GM12872 (cell line): ENCODE measurements around the gene TOM1.

ENCODE experiments used
- CTCF ChIP-seq: IDR thresholded peaks from 3 replicates; pipeline ENCODE4 v1.5.1; 2011; ENCODE audit warnings: low read depth, mild to moderate bottlenecking, low read length, moderate library complexity; ENCODE audit not compliant: insufficient read depth

The TOM1 gene

DNA sequence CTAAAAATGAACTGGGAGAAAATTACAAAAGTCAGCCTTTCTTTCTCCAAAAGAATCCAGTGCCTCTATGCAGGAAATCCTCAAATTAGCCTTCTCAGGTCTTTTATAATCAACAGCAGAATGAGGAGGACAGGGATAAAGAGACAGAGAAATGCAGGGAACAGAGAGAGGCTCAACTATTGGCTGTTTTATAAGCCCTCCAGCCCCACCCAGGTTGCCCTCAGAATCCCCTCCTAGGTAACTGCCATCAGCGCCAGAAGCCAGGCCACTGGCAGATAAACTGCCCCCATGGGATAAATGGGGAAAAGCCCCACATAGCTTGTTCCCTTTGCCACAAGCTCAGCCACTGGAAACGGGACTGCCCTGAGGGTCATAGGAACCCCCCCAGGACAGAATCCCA lies 70.3 kb downstream of the TOM1 start:
- TF ChIP-seq CTCF = no peak

- TF ChIP-seq CTCF = no peak
Observed at GRCh38 chr22:35373781-35374180, 74.1 kb downstream of the TOM1 start.

- no peak for TF ChIP-seq CTCF
Observed at GRCh38 chr22:35375031-35375430, 75.3 kb downstream of the TOM1 start.

DNA sequence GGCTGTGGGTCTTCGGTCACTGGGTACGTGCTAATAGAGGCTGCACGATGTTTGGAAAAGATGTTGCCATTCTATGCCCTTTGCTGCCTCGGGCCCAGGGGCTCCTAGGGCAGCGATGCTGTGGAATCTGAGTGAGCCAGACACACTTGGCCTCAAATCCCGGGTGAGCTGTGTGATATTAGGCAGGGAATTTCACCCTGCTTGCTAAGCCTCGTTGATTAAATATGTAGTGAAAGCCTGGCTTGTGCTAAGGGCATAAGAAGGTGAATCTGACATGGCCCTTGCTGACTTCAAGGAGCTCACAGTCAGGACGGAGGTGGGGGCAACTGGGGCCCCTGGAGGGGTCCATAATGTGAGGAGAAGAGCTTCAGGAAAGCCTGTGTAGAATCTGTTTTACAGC lies 75.8 kb downstream of the TOM1 start:
- no peak for TF ChIP-seq CTCF

- no peak for TF ChIP-seq CTCF
Observed at GRCh38 chr22:35376728-35377472, 77.2 kb downstream of the TOM1 start.

- TF ChIP-seq CTCF = no peak
Observed at GRCh38 chr22:35377735-35378134, 78.0 kb downstream of the TOM1 start.

- TF ChIP-seq CTCF = no peak
Observed at GRCh38 chr22:35378621-35379020, 78.9 kb downstream of the TOM1 start.
